Stimulated activated CD8-positive, alpha-beta memory T cell treated with anti-CD3 and anti-CD28 coated beads, Interleukin-15, amount 100 ng/mL, for 48 hours (primary cell): Measurements from ENCODE around the gene CCN2.

Source experiments
- DNase-seq, 2 donors: peaks; one replicate each; pipeline ENCODE4 v3.0.0-alpha.2; 2020; ENCODE audit warnings: low read depth in 2 of 2

Gene CCN2, protein sequence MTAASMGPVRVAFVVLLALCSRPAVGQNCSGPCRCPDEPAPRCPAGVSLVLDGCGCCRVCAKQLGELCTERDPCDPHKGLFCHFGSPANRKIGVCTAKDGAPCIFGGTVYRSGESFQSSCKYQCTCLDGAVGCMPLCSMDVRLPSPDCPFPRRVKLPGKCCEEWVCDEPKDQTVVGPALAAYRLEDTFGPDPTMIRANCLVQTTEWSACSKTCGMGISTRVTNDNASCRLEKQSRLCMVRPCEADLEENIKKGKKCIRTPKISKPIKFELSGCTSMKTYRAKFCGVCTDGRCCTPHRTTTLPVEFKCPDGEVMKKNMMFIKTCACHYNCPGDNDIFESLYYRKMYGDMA

DNA sequence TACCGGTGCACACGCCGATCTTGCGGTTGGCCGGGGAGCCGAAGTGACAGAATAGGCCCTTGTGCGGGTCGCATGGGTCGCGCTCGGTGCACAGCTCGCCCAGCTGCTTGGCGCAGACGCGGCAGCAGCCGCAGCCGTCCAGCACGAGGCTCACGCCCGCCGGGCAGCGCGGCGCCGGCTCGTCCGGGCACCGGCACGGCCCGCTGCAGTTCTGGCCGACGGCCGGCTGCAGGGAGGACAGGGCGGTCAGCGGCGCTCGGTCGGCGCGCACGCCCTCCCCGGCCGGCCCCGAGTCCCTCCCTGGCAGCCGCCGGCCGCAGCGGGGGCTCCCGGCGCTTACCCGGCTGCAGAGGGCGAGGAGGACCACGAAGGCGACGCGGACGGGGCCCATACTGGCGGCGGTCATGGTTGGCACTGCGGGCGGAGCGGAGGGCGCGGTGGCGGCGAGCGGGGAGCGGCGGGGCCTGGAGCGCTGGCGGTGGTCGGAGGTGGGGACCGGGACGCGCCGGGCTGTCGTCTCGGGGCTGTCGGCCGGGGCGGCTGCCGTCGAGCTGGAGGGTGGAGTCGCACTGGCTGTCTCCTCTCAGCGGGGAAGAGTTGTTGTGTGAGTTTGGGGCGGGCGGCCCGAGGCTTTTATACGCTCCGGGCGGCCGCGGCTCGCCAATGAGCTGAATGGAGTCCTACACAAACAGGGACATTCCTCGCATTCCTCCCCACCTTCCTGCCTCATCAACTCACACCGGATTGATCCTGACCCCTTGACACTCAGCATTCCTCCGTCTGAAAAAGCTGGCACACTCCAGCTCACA lies at the start of gene CCN2:
TSS of gene CCN2 (minus strand) at position 606 of the 809 bp plus-strand sequence. CDS start at position 406, 200 bp downstream.
- DNase-seq = no peak

DNA sequence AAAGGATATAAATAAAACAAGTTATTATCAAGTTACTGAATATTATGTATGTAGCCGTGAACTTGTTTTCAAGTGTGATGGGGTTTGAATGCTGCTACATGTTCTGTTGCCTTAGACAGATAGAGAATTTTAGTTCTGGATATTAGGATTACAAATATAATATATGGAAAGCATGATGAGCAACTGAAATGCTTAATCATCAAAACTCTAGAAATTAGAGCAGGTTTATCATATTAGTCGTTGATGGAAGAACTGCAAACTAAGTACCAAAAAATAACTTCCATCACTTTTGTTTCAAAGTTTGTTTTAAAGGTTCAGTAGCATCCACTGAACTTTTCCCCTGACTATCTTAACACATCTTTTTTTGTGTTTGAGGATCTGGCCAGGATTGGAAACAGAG lies 49.1 kb upstream of the CCN2 start:
- DNase-seq = no peak

DNA sequence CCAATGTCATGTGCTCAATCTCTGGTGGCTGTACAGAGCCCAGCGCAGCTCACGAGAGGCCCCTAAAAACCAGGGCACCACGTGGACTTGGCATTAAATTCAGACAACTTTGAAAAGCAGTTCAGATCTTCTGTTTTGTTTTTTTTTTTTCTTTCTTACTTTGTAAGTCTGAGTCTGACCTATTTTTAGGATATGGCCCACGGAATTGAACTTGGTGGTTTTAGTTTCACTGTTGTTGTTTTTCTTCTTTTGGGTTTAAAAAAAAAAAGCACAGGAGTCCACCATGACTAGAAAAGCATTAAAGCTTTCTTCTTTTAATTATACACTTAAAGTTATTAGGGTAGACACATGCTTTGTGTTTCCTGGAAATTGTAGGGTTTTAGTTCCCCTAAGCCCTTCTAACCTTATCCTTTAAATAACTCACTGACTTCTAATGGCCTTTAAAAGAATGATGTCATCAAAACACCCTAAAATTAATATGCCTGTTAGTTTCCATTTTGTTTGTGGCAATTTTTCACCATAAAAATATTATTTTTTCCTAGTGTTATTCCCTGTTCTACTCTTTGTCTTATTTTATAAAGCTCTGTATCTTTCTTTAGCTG lies 48.5 kb upstream of the CCN2 start:
- no peak for DNase-seq

DNA sequence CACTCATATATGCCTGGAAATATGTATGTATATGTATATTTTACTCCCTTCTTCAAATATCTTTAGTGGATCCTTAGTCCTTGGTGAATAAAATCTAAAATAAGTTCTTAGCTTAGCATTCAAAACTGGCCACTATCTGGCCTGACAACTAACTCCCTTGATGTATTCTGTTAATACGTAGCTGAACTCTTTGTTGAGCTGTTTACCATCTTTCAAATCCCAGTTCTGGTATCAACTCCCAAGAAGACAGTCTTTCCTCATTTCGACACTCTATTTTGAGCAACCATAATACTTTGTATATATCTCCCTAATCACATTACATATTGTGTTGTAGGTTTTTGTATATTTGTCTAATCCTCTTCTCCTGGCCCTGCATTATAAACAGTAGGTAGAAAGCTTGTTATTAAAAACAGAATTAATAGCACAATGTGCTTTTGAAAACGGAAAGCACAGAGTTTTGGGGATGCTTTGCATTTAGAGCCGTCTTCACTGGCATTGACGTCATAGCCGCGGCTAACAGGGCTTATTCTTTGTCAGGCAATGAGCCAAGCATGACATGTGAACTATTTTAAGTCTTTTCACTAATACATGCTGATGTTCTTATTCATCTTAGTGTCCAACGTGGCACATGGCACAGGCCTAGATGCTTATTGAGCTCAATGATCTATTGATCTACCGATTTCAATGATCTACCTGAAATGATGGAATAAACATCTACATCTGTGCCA lies 47.2 kb upstream of the CCN2 start:
- no peak for DNase-seq

DNA sequence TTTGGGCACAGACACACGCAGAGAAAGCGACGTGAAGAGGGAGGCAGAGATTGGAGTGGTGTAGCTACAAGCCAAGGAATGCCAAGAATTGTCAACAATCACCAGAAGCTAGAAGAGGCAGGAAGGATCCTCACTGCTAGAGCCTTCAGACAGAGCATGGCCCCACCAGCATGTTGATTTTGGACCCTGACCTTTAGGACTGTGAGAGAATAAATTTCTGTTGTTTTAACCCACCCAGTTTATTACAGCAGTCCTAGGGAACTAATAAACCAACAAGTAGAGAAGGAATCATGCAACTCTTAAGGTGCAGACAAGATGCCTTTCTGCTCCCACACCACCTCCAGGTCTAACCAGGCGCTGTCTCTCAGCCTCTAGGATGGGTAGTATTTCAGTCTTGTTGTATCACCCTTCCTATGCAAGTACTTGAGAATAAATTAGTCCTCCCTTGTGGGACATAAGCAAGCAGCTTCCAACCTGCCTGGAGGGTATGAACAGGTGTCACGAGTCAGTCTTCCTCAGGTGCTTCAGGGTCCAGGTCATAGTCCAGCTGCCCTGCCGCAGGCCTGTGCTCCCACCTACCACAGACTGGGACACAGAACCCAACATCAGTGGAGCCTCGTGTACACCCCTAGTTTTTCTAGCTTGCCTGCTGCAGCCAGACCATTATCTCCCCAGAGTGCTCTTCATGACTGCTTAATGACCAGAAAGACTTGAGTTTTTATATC lies 46.4 kb upstream of the CCN2 start:
- no peak for DNase-seq

DNA sequence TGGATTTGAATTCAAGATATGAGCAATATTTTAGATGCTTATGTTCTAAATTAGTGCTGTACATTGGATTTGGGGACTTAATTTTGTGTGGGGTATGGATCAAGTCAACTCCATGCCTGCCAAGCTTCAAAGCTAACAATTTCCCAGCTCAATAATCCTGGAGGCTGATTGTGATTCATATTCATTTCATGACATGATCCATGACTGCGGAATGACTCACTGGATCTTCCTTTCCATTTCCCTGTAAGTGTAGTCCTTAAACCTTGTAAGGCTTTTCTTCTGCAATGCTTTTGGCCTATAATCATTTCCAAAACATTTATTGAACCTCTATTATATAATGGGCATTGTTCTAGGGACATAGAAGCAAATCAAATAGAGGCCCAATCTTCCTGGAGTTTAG lies 44.7 kb upstream of the CCN2 start:
- no peak for DNase-seq

DNA sequence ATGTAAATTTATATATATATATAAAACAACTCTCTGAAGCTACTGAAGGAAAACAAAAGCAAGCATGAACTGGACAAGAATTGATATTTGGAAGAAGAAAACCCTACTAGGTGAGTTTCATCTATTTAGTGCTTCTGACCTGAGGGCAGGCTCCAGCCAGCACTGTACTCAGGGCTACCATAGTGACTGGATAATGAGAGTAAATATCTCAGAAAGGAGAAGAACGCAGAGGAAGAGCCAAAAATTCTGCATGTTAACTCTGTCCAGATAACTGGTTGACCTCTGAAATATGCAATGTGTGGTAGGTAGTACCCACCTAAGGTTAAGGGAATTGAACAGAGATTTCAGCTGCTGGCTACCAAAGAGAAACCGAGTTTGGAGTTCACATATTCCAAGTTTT lies 41.4 kb upstream of the CCN2 start:
- DNase-seq = no peak

DNA sequence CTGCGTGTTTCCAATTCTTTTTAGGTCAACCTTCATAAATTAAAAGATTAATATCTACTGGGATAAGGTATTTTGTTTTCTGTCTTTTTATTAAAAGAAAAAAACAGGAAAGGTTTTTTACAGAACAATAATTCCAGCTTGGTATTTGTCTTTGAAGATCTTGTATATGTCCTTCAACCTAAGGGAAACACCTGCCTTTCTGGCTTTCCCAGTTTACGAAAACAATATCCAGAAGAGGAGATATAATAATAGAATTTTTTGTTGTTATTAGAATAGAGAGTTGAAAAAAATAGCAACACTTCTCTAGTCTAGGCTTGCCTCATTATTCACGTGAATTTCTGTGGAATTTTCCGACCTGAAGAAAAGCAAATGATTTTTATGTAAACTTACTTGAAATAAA lies 37.9 kb upstream of the CCN2 start:
- DNase-seq = no peak

DNA sequence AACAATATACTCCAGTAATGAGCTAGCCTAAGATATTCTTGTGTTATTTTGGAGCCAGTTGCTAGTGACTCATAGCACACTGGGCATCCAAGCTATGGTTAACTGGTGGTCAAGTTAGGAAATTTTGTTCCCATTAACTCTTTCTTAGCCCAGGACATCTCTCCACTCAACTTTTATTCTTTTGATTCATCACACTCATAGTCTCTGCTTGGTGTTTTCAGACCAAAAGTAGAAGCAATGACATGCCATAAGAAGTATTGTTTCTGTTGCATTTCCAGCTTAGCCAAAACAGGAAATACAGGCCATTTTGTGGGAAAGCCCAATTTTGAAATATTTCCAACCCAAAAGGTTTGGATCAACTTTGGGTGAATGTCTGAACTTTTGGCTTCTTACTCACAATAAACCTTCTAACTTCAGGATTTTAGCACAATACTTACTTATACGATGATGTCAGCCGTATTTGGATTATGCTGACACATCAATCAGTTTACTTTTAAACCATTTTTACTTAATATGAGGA lies 31.6 kb upstream of the CCN2 start:
- DNase-seq = no peak

DNA sequence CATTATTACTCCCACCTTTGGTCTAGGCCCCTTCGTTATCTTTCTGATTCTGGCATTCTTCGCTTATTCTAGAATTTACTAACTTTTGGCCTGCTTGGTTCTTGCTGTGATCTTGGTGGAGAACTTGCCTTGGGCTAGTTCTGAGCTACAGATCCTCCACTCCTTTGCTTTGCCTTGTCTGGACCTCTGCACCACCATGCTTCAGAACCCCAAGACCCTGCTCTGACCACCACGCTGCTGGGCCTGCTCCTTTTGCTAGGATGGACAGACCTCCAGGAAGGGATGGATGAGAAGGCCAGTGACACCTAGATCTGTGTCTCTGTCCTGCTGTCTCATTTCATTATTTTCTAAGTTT lies 30.4 kb upstream of the CCN2 start:
- no peak for DNase-seq

DNA sequence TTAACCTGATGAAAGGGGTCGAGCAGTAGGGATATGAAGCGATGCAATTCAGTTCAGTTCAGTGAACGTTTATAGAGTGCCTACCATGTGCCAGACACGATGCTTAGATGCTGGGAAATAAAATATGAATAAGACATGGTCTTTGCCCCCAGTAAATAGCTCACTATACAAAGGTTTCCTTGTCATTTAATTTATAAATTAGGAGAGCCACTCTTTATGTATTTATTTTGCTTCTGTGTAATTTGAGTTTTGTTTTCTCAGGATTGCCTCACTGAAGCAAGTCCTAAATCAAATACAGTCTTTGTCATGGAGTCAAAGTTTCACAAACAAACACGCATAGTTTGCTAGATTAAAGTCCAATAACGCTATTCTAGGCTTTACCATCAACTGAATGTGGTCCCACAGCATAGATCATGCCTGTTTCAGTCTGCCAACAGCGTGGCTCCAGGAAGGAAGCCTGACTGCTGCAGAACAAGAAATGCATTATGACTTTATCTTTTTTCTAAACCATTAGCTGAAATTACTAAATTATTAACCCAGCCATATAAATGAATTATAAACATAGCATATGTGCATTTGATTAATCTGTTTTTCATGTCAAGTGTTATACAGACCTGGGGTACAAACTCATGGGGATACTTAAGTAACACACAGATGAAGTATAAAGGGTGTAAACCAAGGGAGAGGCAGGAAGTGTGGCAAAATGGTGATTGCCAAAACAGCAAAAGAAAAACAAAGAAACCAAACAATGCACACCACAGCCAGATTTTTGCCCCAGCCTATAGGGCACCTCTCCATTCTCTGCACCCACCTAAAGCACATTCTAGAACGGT lies 29.8 kb upstream of the CCN2 start:
- no peak for DNase-seq

DNA sequence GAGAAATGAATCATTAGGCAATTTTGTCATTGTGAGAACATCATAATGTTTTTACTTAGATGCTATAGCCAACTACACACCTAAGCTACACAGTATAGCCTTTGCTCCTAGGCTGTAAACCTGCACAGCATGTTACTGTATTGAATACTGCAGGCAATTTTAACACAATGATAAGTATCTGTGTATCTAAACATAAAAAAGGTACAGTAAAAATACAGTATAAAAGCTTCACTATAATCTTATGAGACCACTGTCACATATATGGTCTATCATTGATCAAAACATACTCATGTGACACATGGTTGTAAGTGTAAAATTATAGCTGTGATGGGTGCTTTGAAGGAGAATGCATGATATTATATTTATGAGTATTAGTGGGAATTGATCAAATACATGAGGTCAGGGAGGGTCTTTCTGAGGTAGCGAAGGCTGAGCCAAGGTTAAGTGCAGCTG lies 29.2 kb upstream of the CCN2 start:
- no peak for DNase-seq

DNA sequence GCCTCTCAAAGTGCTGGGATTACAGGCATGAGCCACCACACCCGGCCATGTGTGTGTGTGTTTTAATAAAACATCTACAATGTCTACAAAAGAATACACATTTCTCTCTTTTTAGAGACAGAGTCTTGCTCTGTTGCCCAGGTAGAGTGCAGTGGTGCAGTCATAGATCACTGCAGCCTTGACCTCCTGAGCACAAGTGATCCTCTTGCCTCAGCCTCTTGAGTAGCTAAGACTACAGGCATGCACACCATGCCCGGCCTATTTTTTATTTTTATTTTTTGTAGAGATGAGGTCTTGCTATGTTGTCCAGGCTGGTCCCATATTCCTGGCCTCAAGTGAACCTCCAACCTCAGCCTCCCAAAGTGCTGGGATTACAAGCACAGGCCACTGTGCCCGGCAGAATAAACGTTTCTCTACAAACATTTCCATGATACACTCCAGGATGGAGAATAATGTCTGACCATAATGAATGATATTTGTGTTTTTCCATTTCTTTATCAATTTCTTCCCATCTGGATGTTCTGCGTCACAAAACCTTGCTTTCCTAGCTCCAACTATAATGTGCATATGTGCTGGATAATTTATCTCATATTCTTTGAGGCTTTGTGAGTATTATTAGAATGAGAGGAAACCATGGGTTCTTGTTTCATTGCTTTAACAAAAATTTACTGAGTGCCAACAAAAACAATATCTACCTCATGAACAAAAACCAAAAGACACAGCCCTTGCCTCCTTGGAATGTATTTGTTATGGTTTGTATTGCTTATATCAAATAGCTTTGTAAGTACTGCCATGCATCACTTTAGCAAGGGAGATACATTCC lies 28.6 kb upstream of the CCN2 start:
- DNase-seq = no peak

DNA sequence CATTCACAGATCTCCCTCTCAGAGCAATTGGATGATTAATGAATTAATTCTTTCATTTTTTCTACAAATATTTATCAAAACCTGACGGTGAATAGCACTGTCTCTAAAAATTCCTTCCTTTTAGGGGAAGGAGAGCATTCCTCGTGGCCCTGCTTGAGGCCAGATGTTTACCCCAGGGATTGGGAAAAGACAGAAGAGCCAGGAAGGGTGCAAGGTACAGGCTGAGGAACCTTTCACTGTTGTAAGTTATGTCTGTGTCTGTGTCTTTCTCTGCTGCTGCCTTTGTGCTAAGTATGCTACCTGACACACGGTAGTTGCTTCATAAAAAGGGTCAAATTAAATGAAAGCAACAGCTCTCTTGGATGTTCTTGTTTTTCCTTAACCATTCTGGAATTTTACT lies 27.4 kb upstream of the CCN2 start:
- DNase-seq = no peak

DNA sequence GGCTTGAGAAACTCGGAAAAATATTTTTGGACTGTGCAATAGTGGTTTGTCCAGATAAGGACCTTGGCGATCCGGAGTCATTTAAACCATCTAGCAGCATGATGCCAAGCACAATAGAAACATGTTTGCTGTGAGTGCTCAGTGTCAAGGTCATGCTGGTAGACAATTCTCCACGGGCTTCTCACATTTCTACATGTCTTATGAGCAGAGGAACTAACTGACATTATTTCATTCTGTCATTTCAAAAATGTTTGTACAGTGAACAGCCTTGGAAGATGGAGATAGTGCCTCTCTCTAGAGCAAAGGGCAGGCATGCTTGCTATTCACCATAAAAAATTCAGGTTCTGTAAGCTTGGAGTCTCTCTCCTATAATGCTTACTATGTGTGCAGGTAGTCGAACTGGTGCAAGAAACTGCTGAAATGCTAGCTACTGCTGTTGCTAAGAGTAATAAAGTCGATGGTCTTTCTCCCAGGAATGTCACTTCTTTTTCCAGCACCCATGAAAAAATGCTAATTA lies 25.4 kb upstream of the CCN2 start:
- no peak for DNase-seq

DNA sequence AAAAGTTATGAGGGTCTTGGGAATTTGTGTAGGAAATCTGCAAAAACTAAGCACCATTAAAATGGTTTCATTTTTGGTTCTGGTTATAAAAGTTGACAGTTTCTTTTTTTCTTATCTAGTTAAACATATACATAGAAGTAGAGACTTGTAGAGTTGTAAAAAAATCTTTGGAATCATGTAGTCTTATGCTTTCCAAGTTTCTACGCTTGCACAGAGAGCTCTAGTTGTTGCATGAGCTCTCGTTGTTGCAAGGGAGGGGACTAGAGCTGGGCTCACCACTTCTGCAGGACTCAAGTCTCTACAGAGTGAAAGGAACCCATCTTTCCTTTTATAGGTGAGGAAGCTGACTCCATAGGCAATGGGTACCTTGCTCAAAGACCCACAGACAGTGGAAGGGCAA lies 21.6 kb upstream of the CCN2 start:
- no peak for DNase-seq

DNA sequence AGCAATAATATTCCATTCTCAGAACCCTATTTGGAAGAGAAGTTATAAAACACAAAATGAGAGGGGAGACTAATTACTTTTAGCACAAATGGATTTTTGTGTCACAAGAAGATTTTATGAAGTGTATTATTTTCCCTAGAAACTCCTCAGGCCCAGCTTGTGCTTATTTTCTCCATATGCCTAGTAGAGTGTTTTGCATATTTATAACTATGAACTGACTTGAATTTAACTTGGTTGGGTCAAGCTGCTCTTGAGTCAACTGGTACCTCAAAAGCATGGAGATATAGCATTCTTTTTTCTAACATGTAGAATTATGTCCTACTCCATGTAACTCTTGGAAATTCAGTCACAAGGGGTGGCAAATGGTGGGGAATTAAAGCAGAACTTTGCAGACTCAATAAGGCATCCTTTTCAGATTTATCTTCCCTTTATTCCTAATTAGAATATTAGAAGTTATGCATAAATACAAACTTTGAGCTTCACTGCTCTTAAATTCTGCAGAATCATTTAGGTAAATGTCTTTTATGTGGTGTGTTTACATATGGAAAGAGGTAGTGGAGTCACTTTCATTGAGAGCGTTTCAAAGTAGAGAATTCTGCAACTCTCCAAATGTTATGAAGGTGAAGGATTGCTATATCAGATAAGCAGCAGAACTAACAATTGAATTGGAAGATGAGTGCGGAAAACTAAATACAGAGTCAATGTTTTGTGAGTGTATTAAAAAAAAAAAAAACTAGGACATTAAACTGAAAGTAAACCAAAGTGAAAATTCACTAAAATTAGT lies 19.1 kb upstream of the CCN2 start:
- no peak for DNase-seq

DNA sequence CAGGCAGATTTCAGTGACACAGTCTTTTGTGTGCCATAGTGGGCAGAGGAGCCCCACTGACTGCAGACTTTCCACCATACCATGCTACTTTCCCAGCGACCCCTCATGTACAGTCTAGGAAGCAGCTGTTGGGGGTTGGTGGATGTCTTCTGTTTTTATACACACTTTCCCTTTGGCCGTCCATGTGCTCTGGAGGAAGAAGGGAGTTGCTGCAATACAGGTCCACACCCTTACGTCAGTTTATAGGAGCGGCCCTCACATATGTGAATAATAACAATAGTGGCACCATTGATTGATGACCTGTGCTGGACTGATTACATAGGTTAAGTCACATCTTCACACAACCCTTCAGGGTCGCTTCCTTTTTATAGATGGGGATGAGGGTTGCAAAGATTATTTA lies 17.5 kb upstream of the CCN2 start:
- DNase-seq = no peak
